ENCODE measurements around the gene KBTBD12. TPM values are rescaled to one million over a fixed set of nuclear protein-coding genes. Genes with fewer than 3 reads are reported as not detected.

KBTBD12 gene
- total and polyA plus RNA-seq, 4 donors: 0.02 to 0.89 (median 0.08) TPM; not detected in 1

GRCh38 chr3:127888156-127888555 is 26.9 kb upstream of the KBTBD12 start:
- no peak overlapping the region for H3K9ac ChIP-seq (ENCODE audit: low read depth in 1 of 2, low read length in 2 of 2)
- TF ChIP-seq, protein P1, sequence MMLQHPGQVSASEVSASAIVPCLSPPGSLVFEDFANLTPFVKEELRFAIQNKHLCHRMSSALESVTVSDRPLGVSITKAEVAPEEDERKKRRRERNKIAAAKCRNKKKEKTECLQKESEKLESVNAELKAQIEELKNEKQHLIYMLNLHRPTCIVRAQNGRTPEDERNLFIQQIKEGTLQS (IDR thresholded peaks at IDR 0.05): no peak
- TF ChIP-seq RAD21 (IDR thresholded peaks at IDR 0.05) (no peak), CTCF (IDR thresholded peaks at IDR 0.05; ENCODE audit: low read depth, low read length, missing input control) (no peak)

DNA sequence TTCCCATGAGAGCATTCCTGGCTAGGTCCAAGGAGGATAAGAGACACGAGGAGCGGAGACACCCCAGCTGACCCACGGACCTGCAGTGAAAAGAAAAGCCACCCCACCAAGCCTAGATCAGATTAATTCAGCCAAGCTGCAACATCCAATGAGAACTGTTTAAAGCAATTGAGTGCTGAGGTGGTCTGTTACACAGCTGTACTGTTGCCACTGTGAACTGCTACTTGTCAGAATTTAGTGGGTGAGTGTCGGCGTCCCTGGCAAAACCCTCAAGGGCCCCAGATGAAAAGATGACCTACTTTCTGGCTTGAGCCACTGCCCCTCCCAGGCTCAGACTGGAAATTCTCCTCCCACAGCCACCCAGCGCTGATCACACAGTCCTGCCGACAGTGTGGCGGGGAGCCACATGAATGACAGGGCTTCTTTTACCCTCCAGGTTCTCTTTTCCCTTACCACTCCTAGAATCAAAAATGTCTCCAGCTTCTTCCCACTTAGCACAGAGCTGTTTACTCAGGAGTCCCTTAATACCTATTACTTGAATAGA is 26.4 kb upstream of the KBTBD12 start:
- no peaks in the 10 kb centered on the region for H3K36me3 ChIP-seq (ENCODE audit: control insufficient read depth in 4 of 4, insufficient read depth in 3 of 4, low read depth in 1 of 4, low read length in 3 of 4)
- no peak for TF ChIP-seq HNF4G (IDR thresholded peaks at IDR 0.05)
- no peak overlapping the region for H3K27ac ChIP-seq (ENCODE audit: low read depth in 1 of 2, low read length in 2 of 2)
- H3K27me3 ChIP-seq (ENCODE audit: control insufficient read depth in 4 of 4, insufficient read depth in 4 of 4, low read length in 3 of 4): no peaks in the 10 kb centered on the region
- no peak overlapping the region for H3K4me3 ChIP-seq (ENCODE audit: low read depth in 1 of 3, low read length in 3 of 3)
- DNase-seq (ENCODE audit: low spot score): no peak
- 83% methylated on average over 8 of the region's 8 CpGs for WGBS
- no peaks in the 10 kb centered on the region for H3K4me1 ChIP-seq (ENCODE audit: control insufficient read depth in 4 of 4, insufficient read depth in 4 of 4, low read length in 3 of 4)
- H3K9ac ChIP-seq (ENCODE audit: low read depth in 1 of 2, low read length in 2 of 2): no peak overlapping the region
- peaks cover 0 to 10% (median 4%) of the 10 kb centered on the region in 4 donors for H3K9me3 ChIP-seq (ENCODE audit: control insufficient read depth in 4 of 4, low read length in 3 of 4)

More at GRCh38 chr3:127888156-127888555, 26.9 kb upstream of the KBTBD12 start:
- Histone ChIP-seq H3K4me3 (ENCODE audit: low read depth in 1 of 3, low read length in 3 of 3) (no peak overlapping the region), H3K36me3 (ENCODE audit: control insufficient read depth in 4 of 4, insufficient read depth in 3 of 4, low read depth in 1 of 4, low read length in 3 of 4) (no peaks in the 10 kb centered on the region), H3K27me3 (ENCODE audit: control insufficient read depth in 4 of 4, insufficient read depth in 4 of 4, low read length in 3 of 4) (no peaks in the 10 kb centered on the region), H3K27ac (ENCODE audit: low read depth in 1 of 2, low read length in 2 of 2) (no peak overlapping the region), H3K9me3 (ENCODE audit: control insufficient read depth in 4 of 4, low read length in 3 of 4) (peaks cover 0 to 10% (median 4%) of the 10 kb centered on the region in 4 donors), H3K4me1 (ENCODE audit: control insufficient read depth in 4 of 4, insufficient read depth in 4 of 4, low read length in 3 of 4) (no peaks in the 10 kb centered on the region)
- no peak for DNase-seq (ENCODE audit: low spot score)
- 83% methylated on average over 4 of the region's 4 CpGs for WGBS

DNA sequence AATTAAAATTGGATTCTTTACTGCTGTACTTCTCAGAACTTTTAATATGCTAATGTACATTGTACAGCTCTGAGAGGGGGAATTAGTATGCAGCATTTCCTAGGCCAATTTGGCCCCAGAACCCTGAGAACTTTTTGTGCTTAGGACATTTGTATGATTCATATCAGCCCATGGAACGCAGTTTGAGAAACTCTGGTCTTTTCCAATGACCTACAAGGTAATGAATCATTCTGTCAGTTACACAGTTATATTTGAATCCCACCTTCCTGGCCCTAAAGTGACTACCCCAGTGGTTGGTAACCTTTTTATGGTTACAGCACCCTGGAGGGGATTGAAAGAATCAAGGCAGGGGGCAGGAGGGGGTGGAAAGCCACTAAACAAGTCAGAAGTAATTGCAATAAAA is 25.6 kb upstream of the KBTBD12 start:
- no peaks in the 10 kb centered on the region for H3K4me1 ChIP-seq (ENCODE audit: control insufficient read depth in 4 of 4, insufficient read depth in 4 of 4, low read length in 3 of 4)
- no peak overlapping the region for H3K9ac ChIP-seq (ENCODE audit: low read depth in 1 of 2, low read length in 2 of 2)
- 79% methylated on average over 1 of the region's 1 CpG for WGBS
- H3K27me3 ChIP-seq (ENCODE audit: control insufficient read depth in 4 of 4, insufficient read depth in 4 of 4, low read length in 3 of 4): no peaks in the 10 kb centered on the region
- no peak for DNase-seq (ENCODE audit: low spot score)
- H3K36me3 ChIP-seq (ENCODE audit: control insufficient read depth in 4 of 4, insufficient read depth in 3 of 4, low read depth in 1 of 4, low read length in 3 of 4): no peaks in the 10 kb centered on the region
- H3K4me3 ChIP-seq (ENCODE audit: low read depth in 1 of 3, low read length in 3 of 3): no peak overlapping the region
- no peak overlapping the region for H3K27ac ChIP-seq (ENCODE audit: low read depth in 1 of 2, low read length in 2 of 2)
- H3K9me3 ChIP-seq (ENCODE audit: control insufficient read depth in 4 of 4, low read length in 3 of 4): peaks cover 0 to 10% (median 4%) of the 10 kb centered on the region in 4 donors
- TF ChIP-seq JUND (IDR thresholded peaks at IDR 0.05) (no peak), RAD21 (IDR thresholded peaks at IDR 0.05) (no peak), SP1 (IDR thresholded peaks at IDR 0.05) (no peak), RXRA (IDR thresholded peaks at IDR 0.05) (no peak), FOXA1 (IDR thresholded peaks at IDR 0.05) (no peak), HNF4A (conservative IDR thresholded peaks at IDR 0.05) (no peak), ZBTB33 (IDR thresholded peaks at IDR 0.05) (no peak), FOXA2 (IDR thresholded peaks at IDR 0.05) (no peak), HNF4G (IDR thresholded peaks at IDR 0.05) (no peak), GABPA (IDR thresholded peaks at IDR 0.05 in 1 of 2, conservative IDR thresholded peaks at IDR 0.05 in 1 of 2) (no peak), YY1 (IDR thresholded peaks at IDR 0.05) (no peak)
- TF ChIP-seq, protein P2, sequence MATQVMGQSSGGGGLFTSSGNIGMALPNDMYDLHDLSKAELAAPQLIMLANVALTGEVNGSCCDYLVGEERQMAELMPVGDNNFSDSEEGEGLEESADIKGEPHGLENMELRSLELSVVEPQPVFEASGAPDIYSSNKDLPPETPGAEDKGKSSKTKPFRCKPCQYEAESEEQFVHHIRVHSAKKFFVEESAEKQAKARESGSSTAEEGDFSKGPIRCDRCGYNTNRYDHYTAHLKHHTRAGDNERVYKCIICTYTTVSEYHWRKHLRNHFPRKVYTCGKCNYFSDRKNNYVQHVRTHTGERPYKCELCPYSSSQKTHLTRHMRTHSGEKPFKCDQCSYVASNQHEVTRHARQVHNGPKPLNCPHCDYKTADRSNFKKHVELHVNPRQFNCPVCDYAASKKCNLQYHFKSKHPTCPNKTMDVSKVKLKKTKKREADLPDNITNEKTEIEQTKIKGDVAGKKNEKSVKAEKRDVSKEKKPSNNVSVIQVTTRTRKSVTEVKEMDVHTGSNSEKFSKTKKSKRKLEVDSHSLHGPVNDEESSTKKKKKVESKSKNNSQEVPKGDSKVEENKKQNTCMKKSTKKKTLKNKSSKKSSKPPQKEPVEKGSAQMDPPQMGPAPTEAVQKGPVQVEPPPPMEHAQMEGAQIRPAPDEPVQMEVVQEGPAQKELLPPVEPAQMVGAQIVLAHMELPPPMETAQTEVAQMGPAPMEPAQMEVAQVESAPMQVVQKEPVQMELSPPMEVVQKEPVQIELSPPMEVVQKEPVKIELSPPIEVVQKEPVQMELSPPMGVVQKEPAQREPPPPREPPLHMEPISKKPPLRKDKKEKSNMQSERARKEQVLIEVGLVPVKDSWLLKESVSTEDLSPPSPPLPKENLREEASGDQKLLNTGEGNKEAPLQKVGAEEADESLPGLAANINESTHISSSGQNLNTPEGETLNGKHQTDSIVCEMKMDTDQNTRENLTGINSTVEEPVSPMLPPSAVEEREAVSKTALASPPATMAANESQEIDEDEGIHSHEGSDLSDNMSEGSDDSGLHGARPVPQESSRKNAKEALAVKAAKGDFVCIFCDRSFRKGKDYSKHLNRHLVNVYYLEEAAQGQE (IDR thresholded peaks at IDR 0.05): no peak
- TF ChIP-seq, protein P1 (IDR thresholded peaks at IDR 0.05): no peak

All from liver (tissue), 9 donors.